Keratinocyte (primary cell): ENCODE results near the gene SUSD6.

ENCODE experiments used
- CTCF ChIP-seq, 3 experiments: IDR thresholded peaks in 1 of 3; conservative IDR thresholded peaks in 1 of 3; optimal IDR thresholded peaks in 1 of 3; 2 replicates in 2 of 3; 3 replicates in 1 of 3; pipeline versions ENCODE3 to v1.5.1; 2011; ENCODE audit warnings: low read length in 3 of 3, mild to moderate bottlenecking in 3 of 3, moderate library complexity in 2 of 3, control low read depth in 1 of 3, inconsistent platforms in 1 of 3; ENCODE audit not compliant: insufficient read depth in 2 of 3; ENCODE audit errors: extremely low read depth in 1 of 3
- EZH2 ChIP-seq: IDR thresholded peaks from one replicate; pipeline ENCODE4 v1.6.1; 2012; ENCODE audit warnings: inconsistent platforms, mild to moderate bottlenecking, low read length, moderate library complexity

GRCh38 chr14:69580009-69580577, 31.3 kb upstream of the SUSD6 start:
- TF ChIP-seq CTCF (optimal IDR thresholded peaks at IDR 0.05 in 1 of 3, IDR thresholded peaks at IDR 0.05 in 1 of 3, conservative IDR thresholded peaks at IDR 0.05 in 1 of 3; ENCODE audit: extremely low read depth in 1 of 3, insufficient read depth in 2 of 3, low read length in 3 of 3), result peak; percentile 59 to 68 (median 62)
- no peak for TF ChIP-seq EZH2
